Endothelial cell (in vitro differentiated cells): ENCODE measurements around the gene DUSP6. TPM values are rescaled to one million over a fixed set of nuclear protein-coding genes. Genes with fewer than 3 reads are reported as not detected.

Experiments
- DNase-seq: peaks from one replicate; pipeline ENCODE4 v3.0.0; 2021; ENCODE audit warnings: low spot score
- H3K27ac Mint-ChIP-seq: one replicate; pipeline ENCODE4 v1.8.0; 2021; ENCODE audit warnings: mixed read lengths, inconsistent platforms; ENCODE audit not compliant: unreplicated experiment
- H3K27me3 Mint-ChIP-seq: one replicate; pipeline ENCODE4 v1.8.0; 2021; ENCODE audit warnings: mild to moderate bottlenecking, moderate library complexity, mixed read lengths, inconsistent platforms; ENCODE audit not compliant: unreplicated experiment
- H3K36me3 Mint-ChIP-seq: one replicate; pipeline ENCODE4 v1.8.0; 2021; ENCODE audit warnings: mild to moderate bottlenecking, low read depth, mixed read lengths, inconsistent platforms; ENCODE audit not compliant: unreplicated experiment
- H3K4me1 Mint-ChIP-seq: one replicate; pipeline ENCODE4 v1.8.0; 2021; ENCODE audit warnings: mild to moderate bottlenecking, mixed read lengths, inconsistent platforms; ENCODE audit not compliant: unreplicated experiment
- H3K4me3 Mint-ChIP-seq: one replicate; pipeline ENCODE4 v1.8.0; 2021; ENCODE audit warnings: mild to moderate bottlenecking, mixed read lengths, inconsistent platforms; ENCODE audit not compliant: unreplicated experiment
- H3K9me3 Mint-ChIP-seq: one replicate; pipeline ENCODE4 v1.8.0; 2021; ENCODE audit warnings: mixed read lengths, inconsistent platforms; ENCODE audit not compliant: unreplicated experiment
- total RNA-seq: library from RNA; stranded (reverse); fragmentation: NEBNext Ultra II Directional; extraction: Animal tissue kit (Norgen Biotek cat#: 25700); gene quantifications from one replicate; pipeline ENCODE4 v1.2.1, GENCODE V29; 2021; ENCODE audit not compliant: unreplicated experiment
- TF ChIP-seq, protein P1 (sequence below): fragments of 200-600 bp; sonication (generic); IDR thresholded peaks from one replicate; pipeline ENCODE4 v1.5.0; 2021; ENCODE audit warnings: antibody characterized with exemption; ENCODE audit not compliant: unreplicated experiment

The DUSP6 gene
- total RNA-seq, 1 donor from 2014 or later: 232 TPM

- peaks cover 24% of the 10 kb centered on the region for H3K4me1 Mint-ChIP-seq
- no peaks in the 10 kb centered on the region for H3K9me3 Mint-ChIP-seq
- no peak overlapping the region for H3K27ac Mint-ChIP-seq
- H3K4me3 Mint-ChIP-seq: no peak overlapping the region
- H3K36me3 Mint-ChIP-seq: peaks cover 2% of the 10 kb centered on the region
- TF ChIP-seq, protein P1, sequence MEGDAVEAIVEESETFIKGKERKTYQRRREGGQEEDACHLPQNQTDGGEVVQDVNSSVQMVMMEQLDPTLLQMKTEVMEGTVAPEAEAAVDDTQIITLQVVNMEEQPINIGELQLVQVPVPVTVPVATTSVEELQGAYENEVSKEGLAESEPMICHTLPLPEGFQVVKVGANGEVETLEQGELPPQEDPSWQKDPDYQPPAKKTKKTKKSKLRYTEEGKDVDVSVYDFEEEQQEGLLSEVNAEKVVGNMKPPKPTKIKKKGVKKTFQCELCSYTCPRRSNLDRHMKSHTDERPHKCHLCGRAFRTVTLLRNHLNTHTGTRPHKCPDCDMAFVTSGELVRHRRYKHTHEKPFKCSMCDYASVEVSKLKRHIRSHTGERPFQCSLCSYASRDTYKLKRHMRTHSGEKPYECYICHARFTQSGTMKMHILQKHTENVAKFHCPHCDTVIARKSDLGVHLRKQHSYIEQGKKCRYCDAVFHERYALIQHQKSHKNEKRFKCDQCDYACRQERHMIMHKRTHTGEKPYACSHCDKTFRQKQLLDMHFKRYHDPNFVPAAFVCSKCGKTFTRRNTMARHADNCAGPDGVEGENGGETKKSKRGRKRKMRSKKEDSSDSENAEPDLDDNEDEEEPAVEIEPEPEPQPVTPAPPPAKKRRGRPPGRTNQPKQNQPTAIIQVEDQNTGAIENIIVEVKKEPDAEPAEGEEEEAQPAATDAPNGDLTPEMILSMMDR: no peak
- DNase-seq: no peak
- H3K27me3 Mint-ChIP-seq: peaks cover 3% of the 10 kb centered on the region
These were observed 37.7 kb upstream of the DUSP6 start for GRCh38 chr12:89389755-89390661.

GRCh38 chr12:89386138-89386537 is 33.8 kb upstream of the DUSP6 start:
- Mint-ChIP-seq H3K4me1 (peaks cover 46% of the 10 kb centered on the region), H3K4me3 (no peak overlapping the region), H3K27me3 (peaks cover 3% of the 10 kb centered on the region), H3K27ac (no peak overlapping the region), H3K9me3 (no peaks in the 10 kb centered on the region), H3K36me3 (no peaks in the 10 kb centered on the region)
- DNase-seq: no peak
- TF ChIP-seq, protein P1: no peak

- Mint-ChIP-seq H3K4me1 (peaks cover 41% of the 10 kb centered on the region), H3K27ac (no peak overlapping the region), H3K9me3 (no peaks in the 10 kb centered on the region)
These were observed 32.5 kb upstream of the DUSP6 start for GRCh38 chr12:89384807-89385206.

DNA sequence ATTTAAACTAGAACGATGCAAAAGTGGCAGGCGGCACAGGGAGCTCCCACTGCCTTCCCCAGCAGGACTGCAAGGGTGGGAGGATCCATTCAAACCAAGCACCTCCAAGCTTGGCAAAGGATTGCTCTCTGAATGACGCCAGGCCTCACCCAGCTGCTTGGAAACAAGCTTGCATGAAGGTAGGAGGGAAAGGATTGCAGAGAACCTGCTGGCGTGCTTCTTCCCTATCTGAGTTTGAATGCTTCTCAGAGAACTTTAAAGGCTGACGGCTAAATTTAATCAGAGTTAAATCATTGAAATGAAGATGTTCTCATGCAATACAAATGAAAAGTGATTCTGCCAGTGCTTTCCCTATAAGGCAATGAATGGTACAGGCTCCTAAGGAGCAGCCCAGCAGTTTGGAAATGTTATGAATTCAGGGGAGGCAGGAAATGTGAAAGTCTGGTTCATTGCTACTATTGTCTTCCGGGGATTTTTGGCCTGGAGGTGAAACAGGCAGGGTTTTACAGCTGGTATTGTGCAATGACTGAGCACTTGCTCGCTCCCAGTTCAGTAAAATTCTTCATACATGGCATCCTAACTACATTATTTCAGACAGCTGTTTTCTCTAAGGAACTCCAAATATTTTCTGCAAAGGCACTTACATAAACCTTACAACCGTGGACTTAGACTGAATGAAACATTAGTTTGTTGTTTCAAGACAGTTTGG is 31.9 kb upstream of the DUSP6 start:
- DNase-seq: peak; percentile 9
- Mint-ChIP-seq H3K9me3 (no peaks in the 10 kb centered on the region), H3K36me3 (no peaks in the 10 kb centered on the region), H3K4me1 (peaks cover 35% of the 10 kb centered on the region), H3K27ac (peak overlapping the region; percentile 6), H3K4me3 (no peak overlapping the region), H3K27me3 (no peaks in the 10 kb centered on the region)
- TF ChIP-seq, protein P1: no peak

More at GRCh38 chr12:89384807-89385206, 32.5 kb upstream of the DUSP6 start:
- Mint-ChIP-seq H3K36me3 (no peaks in the 10 kb centered on the region), H3K27me3 (peaks cover 3% of the 10 kb centered on the region), H3K4me3 (no peak overlapping the region)
- no peak for DNase-seq
- TF ChIP-seq, protein P1: no peak
